ENCODE data around the gene DUS4L. TPM values are rescaled to one million over a fixed set of nuclear protein-coding genes. Genes with fewer than 3 reads are reported as not detected.

Gene DUS4L
- total RNA-seq, 1 donor from 2014 or later: 19.6 TPM

DNA sequence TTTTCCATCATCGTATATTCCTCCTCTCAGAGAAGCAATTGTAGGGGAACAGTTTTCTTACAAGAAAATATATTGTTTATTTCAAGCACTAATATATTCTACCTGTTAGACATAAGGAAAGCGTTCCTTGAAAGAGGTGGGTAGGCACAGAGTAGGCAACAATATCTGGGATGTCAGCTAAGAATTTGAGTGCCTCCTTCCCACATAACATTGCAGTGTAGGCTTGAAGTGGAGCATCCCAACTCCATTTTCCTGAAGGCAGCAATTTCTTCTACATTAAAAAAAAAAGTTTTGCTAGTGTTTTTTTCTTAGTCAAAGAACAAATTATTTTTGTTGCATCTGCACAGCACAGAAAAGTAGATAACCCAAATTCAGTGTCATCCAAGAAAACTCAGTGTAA, 37.0 kb downstream of the DUS4L start:
- H3K36me3 ChIP-seq (ENCODE audit: control insufficient read depth, insufficient read depth, low read length): no peaks in the 10 kb centered on the region
- TF ChIP-seq, protein P1, sequence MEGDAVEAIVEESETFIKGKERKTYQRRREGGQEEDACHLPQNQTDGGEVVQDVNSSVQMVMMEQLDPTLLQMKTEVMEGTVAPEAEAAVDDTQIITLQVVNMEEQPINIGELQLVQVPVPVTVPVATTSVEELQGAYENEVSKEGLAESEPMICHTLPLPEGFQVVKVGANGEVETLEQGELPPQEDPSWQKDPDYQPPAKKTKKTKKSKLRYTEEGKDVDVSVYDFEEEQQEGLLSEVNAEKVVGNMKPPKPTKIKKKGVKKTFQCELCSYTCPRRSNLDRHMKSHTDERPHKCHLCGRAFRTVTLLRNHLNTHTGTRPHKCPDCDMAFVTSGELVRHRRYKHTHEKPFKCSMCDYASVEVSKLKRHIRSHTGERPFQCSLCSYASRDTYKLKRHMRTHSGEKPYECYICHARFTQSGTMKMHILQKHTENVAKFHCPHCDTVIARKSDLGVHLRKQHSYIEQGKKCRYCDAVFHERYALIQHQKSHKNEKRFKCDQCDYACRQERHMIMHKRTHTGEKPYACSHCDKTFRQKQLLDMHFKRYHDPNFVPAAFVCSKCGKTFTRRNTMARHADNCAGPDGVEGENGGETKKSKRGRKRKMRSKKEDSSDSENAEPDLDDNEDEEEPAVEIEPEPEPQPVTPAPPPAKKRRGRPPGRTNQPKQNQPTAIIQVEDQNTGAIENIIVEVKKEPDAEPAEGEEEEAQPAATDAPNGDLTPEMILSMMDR (IDR thresholded peaks at IDR 0.05; ENCODE audit: insufficient read depth, low read length, poor library complexity, severe bottlenecking): no peak
- H3K27me3 ChIP-seq (ENCODE audit: control insufficient read depth, insufficient read depth, low read length): no peaks in the 10 kb centered on the region
- no peak for DNase-seq (ENCODE audit: low read depth)
- no peak overlapping the region for H3K4me3 ChIP-seq (ENCODE audit: low read depth, low read length)

DNA sequence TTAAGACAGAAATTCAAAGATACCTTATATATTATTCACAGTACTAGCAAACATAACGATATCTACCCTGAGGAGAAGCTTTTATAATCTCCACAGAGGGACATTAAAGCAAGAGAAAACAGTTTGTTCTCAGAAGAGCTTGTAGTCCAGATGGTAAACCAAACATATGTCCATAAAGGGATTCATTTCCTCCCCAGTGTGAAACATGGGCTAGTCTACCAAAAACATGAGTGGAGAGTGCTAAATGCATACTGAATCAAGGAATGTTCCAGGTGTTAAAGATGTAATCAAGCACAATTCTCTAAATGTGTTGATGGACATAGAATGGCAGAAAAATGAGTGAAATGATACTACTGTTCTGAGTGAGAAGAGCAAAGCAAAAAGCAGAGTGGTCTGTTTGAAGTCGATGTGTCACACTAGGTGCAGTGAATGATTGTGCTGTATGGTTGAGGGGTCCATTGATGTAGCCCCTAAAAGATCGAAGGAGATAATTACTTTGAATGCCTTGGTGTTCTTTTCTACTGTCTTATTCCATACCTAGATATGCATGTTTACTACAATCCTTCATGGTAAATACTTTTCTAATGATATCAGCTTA, 41.5 kb downstream of the DUS4L start:
- no peaks in the 10 kb centered on the region for H3K27me3 ChIP-seq (ENCODE audit: control insufficient read depth, insufficient read depth, low read length)
- H3K4me3 ChIP-seq (ENCODE audit: low read depth, low read length): no peak overlapping the region
- DNase-seq (ENCODE audit: low read depth): no peak
- no peaks in the 10 kb centered on the region for H3K36me3 ChIP-seq (ENCODE audit: control insufficient read depth, insufficient read depth, low read length)
- TF ChIP-seq, protein P1 (IDR thresholded peaks at IDR 0.05; ENCODE audit: insufficient read depth, low read length, poor library complexity, severe bottlenecking): no peak

- no peak for DNase-seq (ENCODE audit: low read depth)
- TF ChIP-seq, protein P1 (IDR thresholded peaks at IDR 0.05; ENCODE audit: insufficient read depth, low read length, poor library complexity, severe bottlenecking): no peak
- Histone ChIP-seq H3K27me3 (ENCODE audit: control insufficient read depth, insufficient read depth, low read length) (no peaks in the 10 kb centered on the region), H3K36me3 (ENCODE audit: control insufficient read depth, insufficient read depth, low read length) (no peaks in the 10 kb centered on the region), H3K4me3 (ENCODE audit: low read depth, low read length) (no peak overlapping the region)
Measured at GRCh38 chr7:107606303-107606702, 42.5 kb downstream of the DUS4L start.

DNA sequence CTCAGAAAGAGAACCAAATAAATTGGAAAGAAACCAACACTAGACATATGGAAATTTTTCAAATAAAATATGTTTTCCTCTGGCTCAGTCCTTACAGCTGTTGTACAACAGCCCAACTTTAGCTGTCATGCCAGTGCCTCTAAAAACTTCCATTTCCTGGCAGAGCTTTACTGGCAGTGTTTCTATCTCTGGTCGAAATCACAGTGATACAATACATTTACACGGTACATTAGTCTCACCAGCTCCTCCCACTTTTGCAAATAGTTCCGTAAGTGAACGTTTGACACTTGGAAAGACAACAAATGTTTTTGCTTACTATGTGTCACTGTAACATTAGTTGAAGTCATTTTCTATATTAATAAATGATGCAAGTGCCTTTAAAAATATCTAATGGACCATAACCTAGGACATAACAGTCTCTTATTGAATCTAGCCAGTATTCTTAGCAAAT, 46.1 kb downstream of the DUS4L start:
- Histone ChIP-seq H3K36me3 (ENCODE audit: control insufficient read depth, insufficient read depth, low read length) (no peaks in the 10 kb centered on the region), H3K4me3 (ENCODE audit: low read depth, low read length) (no peak overlapping the region), H3K27me3 (ENCODE audit: control insufficient read depth, insufficient read depth, low read length) (no peaks in the 10 kb centered on the region)
- DNase-seq (ENCODE audit: low read depth): no peak
- TF ChIP-seq, protein P1 (IDR thresholded peaks at IDR 0.05; ENCODE audit: insufficient read depth, low read length, poor library complexity, severe bottlenecking): no peak

- H3K36me3 ChIP-seq (ENCODE audit: control insufficient read depth, insufficient read depth, low read length): no peaks in the 10 kb centered on the region
- no peak for DNase-seq (ENCODE audit: low read depth)
- H3K4me3 ChIP-seq (ENCODE audit: low read depth, low read length): no peak overlapping the region
- H3K27me3 ChIP-seq (ENCODE audit: control insufficient read depth, insufficient read depth, low read length): no peaks in the 10 kb centered on the region
- TF ChIP-seq, protein P1 (IDR thresholded peaks at IDR 0.05; ENCODE audit: insufficient read depth, low read length, poor library complexity, severe bottlenecking): no peak
Measured at GRCh38 chr7:107610323-107610722, 46.6 kb downstream of the DUS4L start.

GRCh38 chr7:107613439-107613838, 49.7 kb downstream of the DUS4L start:
- TF ChIP-seq, protein P1 (IDR thresholded peaks at IDR 0.05; ENCODE audit: insufficient read depth, low read length, poor library complexity, severe bottlenecking): no peak
- no peaks in the 10 kb centered on the region for H3K27me3 ChIP-seq (ENCODE audit: control insufficient read depth, insufficient read depth, low read length)
- no peak overlapping the region for H3K4me3 ChIP-seq (ENCODE audit: low read depth, low read length)
- DNase-seq (ENCODE audit: low read depth): no peak
- H3K36me3 ChIP-seq (ENCODE audit: control insufficient read depth, insufficient read depth, low read length): no peaks in the 10 kb centered on the region

Data from kidney epithelial cell (primary cell).